B cell (primary cell): Measurements from ENCODE around the gene ABCA4. TPM values are rescaled to one million over a fixed set of nuclear protein-coding genes. Genes with fewer than 3 reads are reported as not detected.

ENCODE experiments used
- ATAC-seq: fragments of 200-7000 bp; cut with Tn5 transposase; one replicate; pipeline ENCODE4 v1.10.0; 2021; ENCODE audit warnings: low read depth, mild to moderate bottlenecking, moderate number of reproducible peaks, moderate library complexity
- CTCF ChIA-PET: fragments of 350-600 bp; sonication (Branson Sonifier 250); formaldehyde crosslinking; loops from one replicate; lab custom pipeline; 2021; ENCODE audit warnings: antibody characterized with exemption, inconsistent platforms; lab: Charles Lee
- POLR2A ChIA-PET: fragments of 350-600 bp; sonication (Branson Sonifier 250); formaldehyde crosslinking; loops from one replicate; lab custom pipeline; 2021; ENCODE audit warnings: antibody characterized with exemption; lab: Charles Lee
- DNase-seq: peaks from one replicate; pipeline ENCODE4 v3.0.0; 2013
- H2AFZ ChIP-seq: 2 replicates; pipeline ENCODE4 v1.6.1; 2012; ENCODE audit warnings: mild to moderate bottlenecking, low read depth, low read length; ENCODE audit not compliant: insufficient read depth, poor library complexity, severe bottlenecking
- H3K27ac ChIP-seq, 2 donors: 1 replicate in 1 of 2; 2 replicates in 1 of 2; pipeline ENCODE4 v1.5.1; 2012 to 2013; ENCODE audit warnings: low read length in 2 of 2, mild to moderate bottlenecking in 2 of 2, moderate library complexity in 1 of 2
- H3K27me3 ChIP-seq, 4 experiments: fragments of 200-600 bp in 1 of 4; sonication (generic) in 1 of 4; replicated peaks in 1 of 4; 1 replicate in 2 of 4; 2 replicates in 2 of 4; pipeline versions ENCODE4 v1.6.1 to v1.7.0; 2013 to 2016; ENCODE audit warnings: low read length in 3 of 4, mild to moderate bottlenecking in 2 of 4, mixed read lengths in 1 of 4, moderate library complexity in 1 of 4; ENCODE audit not compliant: insufficient read depth in 4 of 4, control insufficient read depth in 3 of 4; ENCODE audit errors: control extremely low read depth in 1 of 4
- H3K36me3 ChIP-seq, 2 experiments: replicated peaks in 1 of 2; 1 replicate in 1 of 2; 2 replicates in 1 of 2; pipeline versions ENCODE4 v1.6.1 to v1.7.1; 2013; ENCODE audit warnings: low read length in 1 of 2; ENCODE audit not compliant: insufficient read depth in 2 of 2, control insufficient read depth in 1 of 2; ENCODE audit errors: control extremely low read depth in 1 of 2, extremely low read depth in 1 of 2
- H3K4me1 ChIP-seq, 2 donors: fragments of 200-600 bp in 1 of 2; sonication (generic) in 1 of 2; 1 replicate in 1 of 2; 2 replicates in 1 of 2; pipeline versions ENCODE4 v1.5.1 to v1.6.1; 2013 to 2017; ENCODE audit warnings: low read length in 2 of 2; ENCODE audit not compliant: control insufficient read depth in 2 of 2, insufficient read depth in 2 of 2
- H3K4me2 ChIP-seq: replicated peaks from 2 replicates; pipeline ENCODE3; 2012; ENCODE audit warnings: mild to moderate bottlenecking, low read depth, low read length; ENCODE audit not compliant: poor library complexity, severe bottlenecking
- H3K4me3 ChIP-seq, 5 experiments: fragments of 200-600 bp in 1 of 5; sonication (generic) in 1 of 5; 1 replicate in 3 of 5; 2 replicates in 2 of 5; pipeline versions ENCODE4 v1.5.1 to v1.7.0; 2011 to 2016; ENCODE audit warnings: low read length in 4 of 5, mild to moderate bottlenecking in 4 of 5, low read depth in 2 of 5, control low read depth in 1 of 5, moderate library complexity in 1 of 5; ENCODE audit not compliant: insufficient read depth in 1 of 5; ENCODE audit errors: control extremely low read depth in 1 of 5, extremely low read depth in 1 of 5
- H3K79me2 ChIP-seq: fragments of 200-600 bp; sonication (generic); one replicate; pipeline ENCODE4 v1.6.0; 2016; ENCODE audit warnings: low read length; ENCODE audit not compliant: control insufficient read depth, insufficient read depth
- H3K9ac ChIP-seq: fragments of 200-600 bp; sonication (generic); 2 replicates; pipeline ENCODE4 v1.6.1; 2017; ENCODE audit warnings: mild to moderate bottlenecking, low read length, moderate library complexity
- H3K9me3 ChIP-seq, 3 donors: one replicate each; pipeline versions ENCODE4 v1.6.1 to v1.7.1; 2013; ENCODE audit warnings: low read length in 2 of 3; ENCODE audit not compliant: control insufficient read depth in 2 of 3, insufficient read depth in 1 of 3; ENCODE audit errors: control extremely low read depth in 1 of 3
- H4K20me1 ChIP-seq: 2 replicates; pipeline ENCODE4 v1.6.0; 2012; ENCODE audit warnings: mild to moderate bottlenecking, low read length; ENCODE audit not compliant: insufficient read depth, control insufficient read depth, poor library complexity, severe bottlenecking
- H3K27ac Mint-ChIP-seq: one replicate; pipeline ENCODE4 v1.8.0; 2021; ENCODE audit warnings: mixed read lengths
- H3K27me3 Mint-ChIP-seq: one replicate; pipeline ENCODE4 v1.8.0; 2021; ENCODE audit warnings: mixed read lengths
- H3K4me1 Mint-ChIP-seq: one replicate; pipeline ENCODE4 v1.8.0; 2021; ENCODE audit warnings: mixed read lengths
- H3K4me3 Mint-ChIP-seq: one replicate; pipeline ENCODE4 v1.8.0; 2021; ENCODE audit warnings: mixed read lengths
- H3K9me3 Mint-ChIP-seq: one replicate; pipeline ENCODE4 v1.8.0; 2022; ENCODE audit warnings: mixed read lengths; ENCODE audit not compliant: insufficient read depth
- CTCF ChIP-seq: fragments of 200-600 bp; IDR thresholded peaks from one replicate; pipeline ENCODE4 v1.8.0; 2022; ENCODE audit warnings: antibody characterized with exemption, mild to moderate bottlenecking
- EZH2 ChIP-seq: IDR thresholded peaks from 2 replicates; pipeline ENCODE4 v1.6.1; 2012; ENCODE audit warnings: borderline replicate concordance, low read depth, mild to moderate bottlenecking, moderate library complexity, low read length; ENCODE audit not compliant: insufficient read depth, poor library complexity, severe bottlenecking
- WGBS: methylation state at CpG from one replicate; pipeline ENCODE4 v1.1.5; 2013; ENCODE audit warnings: missing lambda C conversion rate; ENCODE audit not compliant: insufficient coverage; 5-methylcytosine and 5-hydroxymethylcytosine counted together
- intact Hi-C: fragments of 100-400 bp; cut with micrococcal nuclease; formaldehyde crosslinking; loops from one replicate; pipeline ENCODE4 v1.10.0; 2022
- polyA plus RNA-seq: library from polyadenylated mRNA; depleted of rRNA; stranded (reverse); fragments of >200 nt; gene quantifications from 2 replicates; pipeline ENCODE4 v1.2.3, GENCODE V29; 2012
- total RNA-seq, 2 donors: library from RNA; stranded (reverse); fragments of 120-200 nt in 1 of 2; gene quantifications; 1 replicate in 1 of 2; 2 replicates in 1 of 2; pipeline versions ENCODE4 v1.2.3 to v1.2.4, GENCODE V29; 2013 to 2022

The ABCA4 gene
- total and polyA plus RNA-seq, 2 donors (not counting 1 experiment from before 2014, with no cell fraction given): not detected

DNA sequence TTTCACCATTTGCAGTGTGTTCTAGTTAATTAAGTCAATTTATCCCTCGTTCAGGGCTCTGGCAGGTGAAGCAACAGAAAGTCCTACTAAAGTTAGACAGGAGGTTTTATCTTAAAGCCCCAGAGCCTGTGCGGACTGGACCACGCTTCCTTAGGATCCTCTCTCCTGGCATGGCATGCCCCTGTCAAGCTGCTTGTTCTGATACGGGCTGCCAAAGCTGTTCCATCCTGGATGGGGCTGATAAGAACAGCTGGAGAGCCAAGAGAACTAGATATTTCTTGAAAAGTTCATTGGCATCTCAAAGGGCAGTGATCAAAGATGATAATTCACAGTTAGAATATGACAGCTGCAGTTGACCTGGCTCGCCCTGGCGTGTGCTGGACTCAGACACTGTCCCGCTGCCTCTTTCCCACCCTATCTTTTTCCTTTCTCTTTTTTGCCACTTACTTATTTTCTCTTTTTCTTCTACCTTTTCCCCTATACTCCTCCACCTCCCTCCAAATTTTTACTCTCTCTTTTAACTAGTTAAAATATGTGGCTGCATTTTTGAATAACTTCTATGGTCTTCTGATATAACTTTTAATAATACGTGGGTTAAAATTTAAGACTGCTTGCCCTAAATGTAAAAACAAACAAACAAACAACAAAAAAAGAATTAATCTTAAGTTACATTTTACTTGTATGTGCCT lies 96.7 kb downstream of the ABCA4 start:
- POLR2A ChIA-PET: no interaction called here
- intact Hi-C loops: no loop called here
- ATAC-seq (no peak), DNase-seq (no peak)
- WGBS: 71% methylated on average over 4 of the region's 8 CpGs
- H3K9me3 Mint-ChIP-seq: no peaks in the 10 kb centered on the region
- H3K4me3 ChIP-seq: no peak overlapping the region
- H3K9me3 ChIP-seq: no peaks in the 10 kb centered on the region
- no peak for TF ChIP-seq CTCF
- no peak for TF ChIP-seq EZH2
- peaks cover 0 to 3% (median 0%) of the 10 kb centered on the region in 4 experiments for H3K27me3 ChIP-seq
- no peaks in the 10 kb centered on the region for H3K36me3 ChIP-seq
- H3K27me3 Mint-ChIP-seq: peaks cover 17% of the 10 kb centered on the region
- no peaks in the 10 kb centered on the region for H4K20me1 ChIP-seq
- H3K4me1 ChIP-seq: no peaks in the 10 kb centered on the region
- H2AFZ ChIP-seq: no peak overlapping the region
- no peaks in the 10 kb centered on the region for H3K79me2 ChIP-seq
- H3K9ac ChIP-seq: no peak overlapping the region
- CTCF ChIA-PET: interaction anchor here (1.6 kb wide), 1 partner anchor 13 kb away, joined by 4 read pairs; no protein-coding TSS in a partner anchor
- no peak overlapping the region for H3K4me2 ChIP-seq
- no peaks in the 10 kb centered on the region for H3K4me1 Mint-ChIP-seq
- H3K27ac Mint-ChIP-seq: no peak overlapping the region
- H3K4me3 Mint-ChIP-seq: no peak overlapping the region
- no peak overlapping the region for H3K27ac ChIP-seq

DNA sequence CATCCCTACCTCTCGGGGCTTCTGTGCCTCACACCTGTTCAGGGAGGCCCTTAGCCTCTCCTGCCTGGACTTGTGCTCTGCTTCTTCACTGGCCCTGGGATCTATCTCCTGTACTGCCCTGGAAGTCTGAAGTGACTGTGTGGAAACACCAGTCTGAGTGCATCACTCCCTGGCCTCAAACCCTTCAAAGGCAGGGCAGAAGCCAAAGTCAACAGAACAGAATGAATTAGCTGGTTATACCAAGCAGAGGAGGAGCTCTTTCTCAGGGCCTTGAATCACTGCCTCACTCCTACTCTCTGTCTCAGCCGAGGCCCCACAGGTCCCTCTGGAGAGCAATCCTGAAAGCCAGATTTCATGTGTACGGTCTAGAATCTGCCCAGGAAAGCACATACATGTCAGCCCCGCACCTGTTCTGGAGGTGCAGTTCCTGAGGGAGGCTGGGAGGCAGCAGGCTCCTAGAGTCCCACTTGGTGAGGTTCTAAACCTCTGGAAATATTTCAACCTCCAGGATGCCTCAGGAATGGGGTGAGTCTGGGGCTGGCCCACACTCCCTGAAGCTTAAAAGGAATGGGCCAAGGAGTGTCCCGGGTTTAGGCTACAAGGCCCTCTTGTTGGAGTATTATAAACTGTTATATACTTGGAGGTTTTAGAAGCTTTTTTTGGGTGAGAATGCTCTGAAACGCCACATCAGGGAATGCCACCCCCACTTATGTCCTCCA lies 98.3 kb downstream of the ABCA4 start:
- Histone ChIP-seq H3K9me3 (no peaks in the 10 kb centered on the region), H3K4me2 (no peak overlapping the region), H2AFZ (no peak overlapping the region), H4K20me1 (no peaks in the 10 kb centered on the region), H3K79me2 (no peaks in the 10 kb centered on the region), H3K4me1 (no peaks in the 10 kb centered on the region), H3K4me3 (no peak overlapping the region), H3K36me3 (no peaks in the 10 kb centered on the region), H3K9ac (no peak overlapping the region), H3K27ac (no peak overlapping the region), H3K27me3 (peaks cover 0 to 3% (median 0%) of the 10 kb centered on the region in 4 experiments)
- POLR2A ChIA-PET: no interaction called here
- Mint-ChIP-seq H3K4me3 (no peak overlapping the region), H3K27me3 (peaks cover 17% of the 10 kb centered on the region), H3K9me3 (no peaks in the 10 kb centered on the region), H3K27ac (no peak overlapping the region), H3K4me1 (no peaks in the 10 kb centered on the region)
- ATAC-seq: no peak
- CTCF ChIA-PET: interaction anchor here (0.5 kb wide), 1 partner anchor 94 kb away, joined by 4 read pairs; no protein-coding TSS in a partner anchor
- WGBS: 97% methylated on average over 3 of the region's 6 CpGs
- no peak for TF ChIP-seq EZH2
- no peak for TF ChIP-seq CTCF
- intact Hi-C loops: no loop called here
- no peak for DNase-seq
